ENCODE measurements around the gene ZNF280D.

GRCh38 chr15:56741541-56741940 is 8.2 kb upstream of the ZNF280D start:
- TF ChIP-seq POLR2A (IDR thresholded peaks at IDR 0.05; ENCODE audit: low read depth, low read length) (no peak), CEBPB (IDR thresholded peaks at IDR 0.05; ENCODE audit: low read depth, low read length) (no peak), SMC3 (IDR thresholded peaks at IDR 0.05; ENCODE audit: low read depth, low read length) (no peak), RFX5 (IDR thresholded peaks at IDR 0.05; ENCODE audit: low read depth, low read length) (no peak), RAD21 (IDR thresholded peaks at IDR 0.05; ENCODE audit: low read length) (no peak)
